WTC11 (cell line): ENCODE results near the gene LFNG. TPM values are rescaled to one million over a fixed set of nuclear protein-coding genes. Genes with fewer than 3 reads are reported as not detected.

ENCODE experiments used
- ATAC-seq: fragments of 200-7000 bp; cut with Tn5 transposase; 2 replicates; pipeline ENCODE4 v1.10.0; 2021; ENCODE audit warnings: mild to moderate bottlenecking, moderate library complexity
- CTCF ChIA-PET: fragments of 300-600 bp; sonication (Branson Sonifier 250); formaldehyde crosslinking; loops from one replicate; lab custom pipeline; 2021; ENCODE audit warnings: antibody characterized with exemption; lab: Charles Lee
- POLR2A ChIA-PET: fragments of 350-600 bp; sonication (Branson Sonifier 250); formaldehyde crosslinking; loops from one replicate; lab custom pipeline; 2021; ENCODE audit warnings: antibody characterized with exemption; lab: Charles Lee
- DNase-seq: peaks from one replicate; pipeline ENCODE4 v3.0.0; 2021; ENCODE audit warnings: low spot score
- H3K27ac Mint-ChIP-seq: 2 replicates; pipeline ENCODE4 v1.8.0; 2021; ENCODE audit warnings: mixed read lengths
- H3K27me3 Mint-ChIP-seq: 2 replicates; pipeline ENCODE4 v1.8.0; 2021; ENCODE audit warnings: low read depth, mild to moderate bottlenecking, moderate library complexity, mixed read lengths
- H3K36me3 Mint-ChIP-seq: 2 replicates; pipeline ENCODE4 v1.8.0; 2021; ENCODE audit warnings: mixed read lengths
- H3K4me1 Mint-ChIP-seq: 2 replicates; pipeline ENCODE4 v1.8.0; 2022; ENCODE audit warnings: mixed read lengths
- H3K4me3 Mint-ChIP-seq: 2 replicates; pipeline ENCODE4 v1.8.0; 2021; ENCODE audit warnings: mild to moderate bottlenecking, moderate library complexity, mixed read lengths
- H3K9me3 Mint-ChIP-seq: 2 replicates; pipeline ENCODE4 v1.8.0; 2021; ENCODE audit warnings: mixed read lengths
- ATF2 ChIP-seq: sonication (generic); formaldehyde crosslinking; IDR thresholded peaks from 2 replicates; pipeline ENCODE4 v1.8.1; 2022; ENCODE audit warnings: low read depth, missing genetic modification reagents, borderline replicate concordance
- ATF3 ChIP-seq: sonication (generic); formaldehyde crosslinking; conservative IDR thresholded peaks from 2 replicates; pipeline ENCODE4 v1.8.1; 2022; ENCODE audit warnings: mild to moderate bottlenecking, missing genetic modification reagents
- CBFB ChIP-seq: sonication (generic); formaldehyde crosslinking; IDR thresholded peaks from 2 replicates; pipeline ENCODE4 v1.8.1; 2022; ENCODE audit warnings: mild to moderate bottlenecking, low read depth, missing genetic modification reagents
- CREM ChIP-seq: sonication (generic); formaldehyde crosslinking; IDR thresholded peaks from 2 replicates; pipeline ENCODE4 v1.8.1; 2022; ENCODE audit warnings: mild to moderate bottlenecking, missing genetic modification reagents, moderate library complexity
- E2F5 ChIP-seq: sonication (generic); formaldehyde crosslinking; IDR thresholded peaks from 2 replicates; pipeline ENCODE4 v1.8.1; 2022; ENCODE audit warnings: mild to moderate bottlenecking, moderate library complexity, missing genetic modification reagents
- FOXP1 ChIP-seq: sonication (generic); formaldehyde crosslinking; IDR thresholded peaks from 2 replicates; pipeline ENCODE4 v1.8.0; 2022; ENCODE audit warnings: missing genetic modification reagents, mild to moderate bottlenecking, moderate library complexity, borderline replicate concordance
- GRHL2 ChIP-seq: fragments of 250-450 bp; sonication (Bioruptor Pico); IDR thresholded peaks from 2 replicates; pipeline ENCODE4 v1.8.0; 2022; ENCODE audit warnings: mild to moderate bottlenecking, moderate library complexity; ENCODE audit not compliant: insufficient replicate concordance, severe bottlenecking
- HMGXB4 ChIP-seq: sonication (generic); formaldehyde crosslinking; IDR thresholded peaks from 2 replicates; pipeline ENCODE4 v1.8.1; 2023; ENCODE audit warnings: mild to moderate bottlenecking, moderate library complexity, missing genetic modification reagents
- MXD4 ChIP-seq: fragments of 250-450 bp; sonication (Bioruptor Pico); IDR thresholded peaks from 2 replicates; pipeline ENCODE4 v1.8.0; 2021; ENCODE audit warnings: mild to moderate bottlenecking, moderate library complexity, borderline replicate concordance
- TCF7 ChIP-seq: sonication (generic); formaldehyde crosslinking; IDR thresholded peaks from 2 replicates; pipeline ENCODE4 v1.8.0; 2022; ENCODE audit warnings: mild to moderate bottlenecking, low read depth, missing genetic modification reagents, moderate library complexity
- TEAD1 ChIP-seq: sonication (generic); formaldehyde crosslinking; IDR thresholded peaks from 2 replicates; pipeline ENCODE4 v1.8.0; 2022; ENCODE audit warnings: mild to moderate bottlenecking, missing genetic modification reagents
- ZMAT4 ChIP-seq: fragments of 250-450 bp; sonication (Bioruptor Pico); IDR thresholded peaks from 2 replicates; pipeline ENCODE4 v1.9.0; 2021; ENCODE audit warnings: mild to moderate bottlenecking
- ZNF263 ChIP-seq: sonication (generic); formaldehyde crosslinking; IDR thresholded peaks from 2 replicates; pipeline ENCODE4 v1.8.1; 2022; ENCODE audit warnings: low read depth, mild to moderate bottlenecking, moderate library complexity, missing genetic modification reagents
- ZNF281 ChIP-seq: sonication (generic); formaldehyde crosslinking; IDR thresholded peaks from 2 replicates; pipeline ENCODE4 v1.8.0; 2023; ENCODE audit warnings: mild to moderate bottlenecking, missing genetic modification reagents
- ZNF396 ChIP-seq: fragments of 250-450 bp; sonication (Bioruptor Pico); IDR thresholded peaks from 2 replicates; pipeline ENCODE4 v1.8.0; 2021; ENCODE audit warnings: mild to moderate bottlenecking, moderate library complexity, borderline replicate concordance
- ZNF512 ChIP-seq: sonication (generic); formaldehyde crosslinking; IDR thresholded peaks from 2 replicates; pipeline ENCODE4 v1.8.1; 2022; ENCODE audit warnings: missing genetic modification reagents, borderline replicate concordance
- total RNA-seq: library from RNA; stranded (reverse); gene quantifications from 3 replicates; pipeline ENCODE4 v1.2.3, GENCODE V29; 2021

LFNG gene
- total RNA-seq, 1 experiment from 2014 or later = 29.4 TPM

GRCh38 chr7:2521341-2521745 is 1.8 kb downstream of the LFNG start:
- ATAC-seq (no peak), DNase-seq (no peak)
- POLR2A ChIA-PET = interaction anchor here (0.7 kb wide), 2 partner anchors 50 to 183 kb away, joined by 3 read pairs; no protein-coding TSS in a partner anchor
- H3K36me3 Mint-ChIP-seq = peaks cover 3% of the 10 kb centered on the region; the same call in 1 of the 2 replicates
- peaks cover 24% of the 10 kb centered on the region for H3K27me3 Mint-ChIP-seq
- H3K27ac Mint-ChIP-seq = no peak overlapping the region
- TF ChIP-seq ATF2 (CRISPR knock-in tag) (no peak), E2F5 (no peak), TEAD1 (no peak), HMGXB4 (no peak)
- peak overlapping the region; percentile 53 for H3K4me3 Mint-ChIP-seq
- CTCF ChIA-PET = interaction anchor here (0.6 to 1.3 kb wide), 4 partner anchors 43 to 188 kb away, joined by 3 to 4 read pairs (median 4); no protein-coding TSS in a partner anchor
- peaks cover 51% of the 10 kb centered on the region for H3K4me1 Mint-ChIP-seq
- H3K9me3 Mint-ChIP-seq = no peaks in the 10 kb centered on the region

- Mint-ChIP-seq H3K36me3 (peaks cover 5% of the 10 kb centered on the region; the same call in 1 of the 2 replicates), H3K27me3 (peaks cover 24% of the 10 kb centered on the region), H3K27ac (no peak overlapping the region), H3K4me3 (peak overlapping the region; percentile 53), H3K4me1 (peaks cover 47% of the 10 kb centered on the region), H3K9me3 (no peaks in the 10 kb centered on the region)
- DNase-seq (no peak), ATAC-seq (no peak)
- TF ChIP-seq ZNF263 (CRISPR knock-in tag) = no peak
- TF ChIP-seq ZNF281 (CRISPR knock-in tag) = no peak
- no peak for TF ChIP-seq ZNF512 (CRISPR knock-in tag)
- no peak for TF ChIP-seq ZMAT4
- no peak for TF ChIP-seq ZNF396
- no peak for TF ChIP-seq CBFB
- no peak for TF ChIP-seq GRHL2 (CRISPR knock-in tag)
- TF ChIP-seq TCF7 (CRISPR knock-in tag) = no peak
- no peak for TF ChIP-seq MXD4 (CRISPR knock-in tag)
- no peak for TF ChIP-seq ATF3 (CRISPR knock-in tag)
- TF ChIP-seq CREM = no peak
- TF ChIP-seq FOXP1 (CRISPR knock-in tag) = no peak
- ChIA-PET POLR2A (interaction anchor here (0.6 to 0.7 kb wide), 2 partner anchors 51 to 264 kb away, joined by 3 to 5 read pairs; no protein-coding TSS in a partner anchor), CTCF (interaction anchor here (0.6 to 7.1 kb wide), 7 partner anchors 22 to 188 kb away, joined by 3 to 65 read pairs (median 4); partner anchors contain the start of gene BRAT1)
Measured at GRCh38 chr7:2521952-2522591, 2.5 kb downstream of the LFNG start.
